HUDEP-2 (cell line): ENCODE measurements around the gene ZNF276.
"Not testable (repeated sequence)": the region's sequence is repeated elsewhere in the genome, so short reads cannot be mapped to it uniquely, and the experiment has no call there.

Source experiments
- DNase-seq, 76 experiments: peaks; one replicate each; lab custom pipeline; 2025; ENCODE audit not compliant: unreplicated experiment in 76 of 76; lab: John Stamatoyannopoulos, UW

The ZNF276 gene

DNA sequence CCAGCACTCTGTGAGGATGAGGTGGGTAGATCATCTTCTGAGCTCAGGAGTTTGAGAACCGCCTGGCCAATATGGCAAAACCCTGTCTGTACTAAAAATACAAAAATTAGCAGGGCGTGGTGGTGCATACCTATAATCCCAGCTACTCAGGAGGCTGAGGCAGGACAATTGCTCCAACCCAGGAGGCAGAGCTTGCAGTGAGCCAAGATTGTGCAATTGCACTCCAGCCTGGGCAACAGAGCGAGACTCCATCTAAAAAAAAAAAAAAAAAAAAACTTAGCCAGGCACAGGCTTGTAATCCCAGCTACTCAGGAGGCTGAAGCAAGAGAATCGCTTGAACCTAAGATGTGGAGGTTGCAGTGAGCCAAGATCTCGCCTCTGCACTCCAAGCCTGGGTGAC, 56.9 kb downstream of the ZNF276 start:
- not testable (repeated sequence) for DNase-seq

DNA sequence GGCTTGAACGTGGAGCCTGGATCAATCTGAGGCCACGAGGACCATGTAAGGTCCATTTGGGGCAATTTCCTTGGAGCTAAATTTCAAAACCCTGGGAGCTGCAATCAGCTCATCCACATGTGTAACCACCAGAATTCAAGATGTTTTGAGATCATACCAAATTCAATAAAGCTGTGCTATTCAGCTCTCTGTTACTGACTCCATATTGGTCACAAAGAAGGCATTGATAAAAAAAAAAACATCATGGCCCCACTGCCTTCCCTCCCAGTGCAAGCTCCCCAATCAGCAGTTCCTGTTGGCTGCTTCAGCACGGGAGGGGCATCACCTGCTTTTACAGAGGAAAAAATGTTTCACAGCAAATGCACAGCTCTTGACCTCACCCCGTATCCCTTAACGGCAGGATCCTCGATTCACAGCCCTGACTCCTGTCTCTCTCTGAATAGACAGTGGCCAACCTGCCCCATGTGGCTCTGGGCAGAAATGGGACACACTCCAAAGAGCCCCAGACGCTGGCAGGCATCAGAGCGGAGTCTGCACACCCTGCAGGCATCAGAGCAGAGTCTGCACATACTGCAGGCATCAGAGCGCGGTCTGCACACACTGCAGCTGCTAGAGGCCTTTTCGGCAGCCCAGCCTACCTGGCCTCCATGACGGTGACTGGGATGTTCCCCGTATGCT, 58.0 kb downstream of the ZNF276 start:
- no peak for DNase-seq

GRCh38 chr16:89779909-89780305, 58.6 kb downstream of the ZNF276 start:
- DNase-seq, result no peak

- no peak for DNase-seq
Observed at GRCh38 chr16:89782489-89782888, 61.2 kb downstream of the ZNF276 start.

DNA sequence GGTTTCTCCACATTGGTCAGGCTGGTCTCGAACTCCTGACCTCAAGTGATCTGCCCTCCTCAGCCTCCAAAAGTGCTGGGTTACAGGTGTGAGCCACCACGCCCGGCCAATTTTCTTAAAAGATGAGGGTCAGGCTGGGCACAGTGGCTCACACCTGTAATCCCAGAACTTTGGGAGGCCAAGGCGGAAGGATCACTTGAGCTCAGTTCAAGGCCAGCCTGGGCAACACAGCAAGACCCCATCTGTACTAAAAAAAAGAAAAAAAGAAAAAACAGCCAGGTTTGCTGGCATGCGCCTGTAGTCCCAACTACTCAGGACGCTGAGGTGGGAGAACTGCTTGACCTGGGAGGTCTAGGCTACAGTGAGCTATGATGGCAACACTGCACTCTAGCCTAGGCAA, 62.6 kb downstream of the ZNF276 start:
- not testable (repeated sequence) for DNase-seq

GRCh38 chr16:89784406-89784805, 63.1 kb downstream of the ZNF276 start:
- no peak for DNase-seq

- no peak for DNase-seq
Observed at GRCh38 chr16:89785523-89786155, 64.3 kb downstream of the ZNF276 start.

DNA sequence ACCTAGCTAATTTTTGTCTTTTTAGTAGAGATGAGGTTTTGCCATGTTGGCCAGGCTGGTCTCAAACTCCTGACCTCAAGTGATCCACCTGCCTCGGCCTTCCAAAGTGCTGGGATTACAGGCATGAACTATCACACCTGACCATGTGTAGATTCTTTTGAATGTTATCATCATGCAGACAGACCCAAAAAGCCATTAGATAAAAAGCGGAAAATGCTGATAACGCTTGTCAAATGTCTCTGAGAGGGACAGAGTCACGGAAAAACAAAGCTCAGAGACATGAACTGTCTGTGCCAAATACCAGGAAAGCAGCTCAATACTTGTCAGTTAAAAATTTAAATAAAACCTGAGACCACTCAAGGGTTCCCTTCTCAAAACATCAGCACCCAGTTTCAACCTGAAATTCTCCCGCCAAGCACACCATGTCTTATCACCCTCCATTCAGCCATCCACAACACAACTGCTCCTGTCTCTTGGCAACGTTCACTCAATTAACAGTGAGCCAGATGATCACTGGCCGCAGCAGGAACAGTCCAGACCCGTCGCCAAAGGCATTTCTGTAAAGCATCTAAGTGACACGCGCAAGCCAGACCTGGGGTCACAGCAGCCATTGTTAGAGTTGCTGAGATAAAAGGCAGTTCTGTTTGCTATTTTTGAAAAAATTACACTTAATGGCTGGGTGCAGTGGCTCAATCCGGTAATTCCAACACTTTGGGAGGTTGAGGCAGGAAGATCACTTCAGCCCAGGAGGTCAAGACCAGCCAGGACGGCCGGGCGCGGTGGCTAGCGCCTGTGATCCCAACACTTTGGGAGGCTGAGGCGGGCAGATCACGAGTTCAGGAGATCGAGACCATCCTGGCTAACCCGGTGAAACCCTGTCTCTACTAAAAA, 65.4 kb downstream of the ZNF276 start:
- DNase-seq, result peak in 66 of 76 experiments; percentile 7 to 89 (median 46)

GRCh38 chr16:89787365-89787805, 66.0 kb downstream of the ZNF276 start:
- DNase-seq, result no peak
